GM12878 (cell line): ENCODE results near the gene NRSN1. TPM values are rescaled to one million over a fixed set of nuclear protein-coding genes. Genes with fewer than 3 reads are reported as not detected.

Experiments used
- ATAC-seq: fragments of 200-7000 bp; cut with Tn5 transposase; 3 replicates; pipeline ENCODE4 v1.9.1; 2020; ENCODE audit warnings: mild to moderate bottlenecking, moderate library complexity
- BruUV-seq: library from RNA; stranded (reverse); fragments of 400-500 nt; replicated peaks from 2 replicates; lab custom pipeline; 2021; lab: Mats Ljungman, UMichigan
- CTCF ChIA-PET: fragments of 300-600 bp; sonication (Branson Sonifier 250); formaldehyde crosslinking; extraction: SDS; loops from one replicate; lab custom pipeline; 2021; ENCODE audit warnings: inconsistent platforms; lab: Yijun Ruan, JAX
- POLR2A ChIA-PET: fragments of 350-600 bp; formaldehyde crosslinking; extraction: SDS; loops from one replicate; lab custom pipeline; 2021; ENCODE audit warnings: inconsistent platforms; lab: Charles Lee
- RAD21 ChIA-PET: fragments of 300-600 bp; sonication (Branson Sonifier 250); formaldehyde crosslinking; loops from one replicate; lab custom pipeline; 2023; ENCODE audit warnings: antibody characterized with exemption; ENCODE audit not compliant: unreplicated experiment; lab: Charles Lee
- SMC1A ChIA-PET: fragments of 300-600 bp; sonication (Branson Sonifier 250); formaldehyde crosslinking; loops from one replicate; lab custom pipeline; 2023; ENCODE audit not compliant: unreplicated experiment, uncharacterized antibody; lab: Charles Lee
- DNase-seq: peaks from one replicate; pipeline ENCODE4 v3.0.0-alpha.2; 2011; ENCODE audit warnings: low read depth, low spot score
- FAIRE-seq: peaks from 3 replicates; lab custom pipeline; 2011; peaks lifted over from hg19 to GRCh38; lab: Jason Lieb, UNC
- H2AFZ ChIP-seq: 2 replicates; pipeline ENCODE4 v1.6.0; 2011; ENCODE audit warnings: low read depth, low read length, control low read depth; ENCODE audit not compliant: control insufficient read depth
- H3K27ac ChIP-seq: 2 replicates; pipeline ENCODE4 v1.5.1; 2011; ENCODE audit warnings: control low read depth; ENCODE audit not compliant: control insufficient read depth, insufficient read depth
- H3K27me3 ChIP-seq, 2 experiments: replicated peaks in 1 of 2; 2 replicates each; pipeline versions ENCODE4 v1.6.0 to v1.6.1; 2011; ENCODE audit warnings: low read length in 1 of 2; ENCODE audit not compliant: control insufficient read depth in 2 of 2, insufficient read depth in 2 of 2
- H3K36me3 ChIP-seq, 2 experiments: 2 replicates each; pipeline ENCODE4 v1.5.1; 2011; ENCODE audit warnings: low read length in 1 of 2; ENCODE audit not compliant: control insufficient read depth in 2 of 2, insufficient read depth in 2 of 2
- H3K4me1 ChIP-seq: 2 replicates; pipeline ENCODE4 v1.6.1; 2011; ENCODE audit warnings: mild to moderate bottlenecking, low read length, moderate library complexity, mixed read lengths; ENCODE audit not compliant: control insufficient read depth, insufficient read depth
- H3K4me2 ChIP-seq: 2 replicates; pipeline ENCODE4 v1.6.0; 2011; ENCODE audit warnings: control low read depth; ENCODE audit not compliant: control insufficient read depth, insufficient read depth
- H3K4me3 ChIP-seq: fragments of 200-600 bp; sonication (generic); 2 replicates; pipeline ENCODE4 v1.5.1; 2016
- H3K79me2 ChIP-seq: 2 replicates; pipeline ENCODE4 v1.6.0; 2011; ENCODE audit warnings: low read length; ENCODE audit not compliant: control insufficient read depth, insufficient read depth
- H3K9ac ChIP-seq: 2 replicates; pipeline ENCODE4 v1.8.0; 2011; ENCODE audit warnings: low read length, control low read depth, mixed read lengths; ENCODE audit not compliant: control insufficient read depth, insufficient read depth
- H3K9me3 ChIP-seq: replicated peaks from 3 replicates; pipeline ENCODE4 v1.5.1; 2011; ENCODE audit warnings: mild to moderate bottlenecking, low read length; ENCODE audit not compliant: control insufficient read depth, insufficient read depth
- H4K20me1 ChIP-seq: 2 replicates; pipeline ENCODE4 v1.6.0; 2011; ENCODE audit not compliant: control insufficient read depth, insufficient read depth
- ASH2L ChIP-seq: fragments of 300-600, 200-600 bp; sonication (generic); IDR thresholded peaks from 2 replicates; pipeline ENCODE4 v1.6.1; 2017; ENCODE audit warnings: low read depth, mild to moderate bottlenecking, borderline replicate concordance
- ATF7 ChIP-seq: fragments of 450-650 bp; IDR thresholded peaks from 2 replicates; pipeline ENCODE4 v1.6.1; 2016; ENCODE audit warnings: low read depth, mild to moderate bottlenecking
- BCL3 ChIP-seq: IDR thresholded peaks from 2 replicates; pipeline ENCODE4 v1.6.1; 2011; ENCODE audit warnings: borderline replicate concordance, low read depth, mild to moderate bottlenecking, moderate library complexity, low read length; ENCODE audit not compliant: insufficient read depth, poor library complexity, severe bottlenecking
- CBX3 ChIP-seq: fragments of 200-600 bp; sonication (generic); IDR thresholded peaks from 2 replicates; pipeline ENCODE4 v1.6.1; 2016; ENCODE audit warnings: low read depth, borderline replicate concordance
- CBX5 ChIP-seq: sonication (generic); IDR thresholded peaks from 2 replicates; pipeline ENCODE4 v1.6.1; 2016; ENCODE audit warnings: low read depth, moderate library complexity, mild to moderate bottlenecking, inconsistent platforms
- E4F1 ChIP-seq: fragments of 450-650 bp; IDR thresholded peaks from 2 replicates; pipeline ENCODE4 v1.6.1; 2018; ENCODE audit warnings: borderline replicate concordance, mild to moderate bottlenecking; ENCODE audit not compliant: partially characterized antibody
- HDAC6 ChIP-seq: fragments of 200-600 bp; sonication (generic); IDR thresholded peaks from one replicate; pipeline ENCODE4 v1.8.0; 2017; ENCODE audit warnings: antibody characterized with exemption; ENCODE audit not compliant: unreplicated experiment
- IKZF1 ChIP-seq: fragments of 450-650 bp; conservative IDR thresholded peaks from 2 replicates; pipeline ENCODE4 v1.6.1; 2017; ENCODE audit warnings: antibody characterized with exemption, mild to moderate bottlenecking
- MEF2B ChIP-seq: fragments of 450-650 bp; IDR thresholded peaks from 2 replicates; pipeline ENCODE4 v1.6.1; 2018; ENCODE audit warnings: mild to moderate bottlenecking, moderate library complexity; ENCODE audit not compliant: partially characterized antibody, poor library complexity, severe bottlenecking
- MTA3 ChIP-seq: IDR thresholded peaks from 2 replicates; pipeline ENCODE4 v1.6.1; 2012; ENCODE audit warnings: low read length, inconsistent platforms, borderline replicate concordance
- RAD21 ChIP-seq: IDR thresholded peaks from 2 replicates; pipeline ENCODE4 v1.6.1; 2011; ENCODE audit warnings: mild to moderate bottlenecking, low read depth, low read length, moderate library complexity; ENCODE audit not compliant: insufficient read depth
- RAD51 ChIP-seq: fragments of 450-650 bp; IDR thresholded peaks from 2 replicates; pipeline ENCODE4 v1.6.1; 2016; ENCODE audit warnings: moderate library complexity, mild to moderate bottlenecking, inconsistent platforms
- RB1 ChIP-seq: fragments of 450-650 bp; formaldehyde crosslinking; IDR thresholded peaks from 2 replicates; pipeline ENCODE4 v1.6.1; 2017; ENCODE audit warnings: mild to moderate bottlenecking, borderline replicate concordance
- SREBF1 ChIP-seq: IDR thresholded peaks from 2 replicates; pipeline ENCODE4 v1.6.1; 2012; ENCODE audit warnings: mild to moderate bottlenecking, low read length
- SREBF2 ChIP-seq: IDR thresholded peaks from 2 replicates; pipeline ENCODE4 v1.6.1; 2012; ENCODE audit warnings: mild to moderate bottlenecking, low read length
- TCF7 ChIP-seq: IDR thresholded peaks from 2 replicates; pipeline ENCODE4 v1.6.1; 2014; ENCODE audit warnings: antibody characterized with exemption, borderline replicate concordance
- ZBTB40 ChIP-seq: fragments of 450-650 bp; IDR thresholded peaks from 2 replicates; pipeline ENCODE4 v1.6.1; 2016; ENCODE audit warnings: mild to moderate bottlenecking, moderate library complexity, borderline replicate concordance
- WGBS: methylation state at CpG from one replicate; pipeline ENCODE4 v1.1.6; 2016; ENCODE audit warnings: low lambda C conversion rate; ENCODE audit not compliant: insufficient replicate concordance, insufficient coverage; ENCODE audit errors: missing lambda C conversion rate; 5-methylcytosine and 5-hydroxymethylcytosine counted together
- in situ Hi-C: fragments of 300-500 bp; cut with MboI; formaldehyde crosslinking; loops from 9 replicates; pipeline ENCODE4 v1.14.3; 2018; ENCODE audit warnings: mixed read lengths
- intact Hi-C: fragments of 100-400 bp; cut with micrococcal nuclease; formaldehyde crosslinking; loops from one replicate; pipeline ENCODE4 v1.14.2; 2022; ENCODE audit not compliant: unreplicated experiment
- polyA plus RNA-seq, 11 experiments: library from polyadenylated mRNA; depleted of rRNA in 4 of 11; unstranded in 6 of 11; stranded (reverse) in 5 of 11; fragments of >200 nt; fragmentation: Nextera tagmentation in 4 of 11; fragmentation: Illumina TruSeq in 1 of 11; extraction: Ambion mirVana in 4 of 11; extraction: Trizol in 1 of 11; gene quantifications; 1 replicate in 1 of 11; 2 replicates in 10 of 11; pipeline versions ENCODE4 v1.2.1 to v1.2.3, GENCODE V29; 2011 to 2016; ENCODE audit warnings: inconsistent platforms in 2 of 11, missing spikeins in 2 of 11, low read depth in 1 of 11
- total RNA-seq, 4 experiments: library from RNA; depleted of rRNA in 3 of 4; stranded (reverse); fragments of >200 nt in 3 of 4; fragmentation: Illumina TruSeq in 1 of 4; extraction: Trizol in 1 of 4; gene quantifications; 2 replicates each; pipeline versions ENCODE4 v1.2.1 to v1.2.3, GENCODE V29; 2013 to 2021

Gene NRSN1
- total and polyA plus RNA-seq, 10 of the 15 experiments (the other 5 are each of a cell fraction or from before 2014, with no cell fraction given) = not detected

- no peak for TF ChIP-seq ASH2L
- no peak for TF ChIP-seq CBX3
- TF ChIP-seq BCL3 = no peak
- TF ChIP-seq TCF7 = no peak
- TF ChIP-seq MEF2B = no peak
- TF ChIP-seq HDAC6 = no peak
- no peak for TF ChIP-seq SREBF1
- TF ChIP-seq IKZF1 = no peak
- TF ChIP-seq ATF7 = no peak
- no peak for TF ChIP-seq E4F1
- TF ChIP-seq MTA3 = no peak
- TF ChIP-seq SREBF2 = no peak
- no peak for TF ChIP-seq ZBTB40
- TF ChIP-seq RAD21 = no peak
- TF ChIP-seq RAD51 = no peak
- no peak for TF ChIP-seq RB1
- TF ChIP-seq CBX5 = no peak
- TF ChIP-seq, all 136 proteins: peak for 0
- Histone ChIP-seq H3K9me3 (no peaks in the 10 kb centered on the region), H2AFZ (no peak overlapping the region), H3K9ac (no peak overlapping the region), H3K4me2 (no peak overlapping the region), H3K27ac (no peak overlapping the region), H3K4me1 (no peaks in the 10 kb centered on the region), H4K20me1 (no peaks in the 10 kb centered on the region), H3K27me3 (no peaks in the 10 kb centered on the region; a peak in 1 of 4 replicates), H3K36me3 (no peaks in the 10 kb centered on the region), H3K4me3 (no peak overlapping the region), H3K79me2 (no peaks in the 10 kb centered on the region)
- BruUV-seq = no TSS peak
- CTCF ChIA-PET = no interaction called here
- POLR2A ChIA-PET = no interaction called here
- WGBS = 71% methylated on average over 2 of the region's 2 CpGs
- in situ Hi-C loops = no loop called here
- intact Hi-C loops = no loop called here
- RAD21 ChIA-PET = no interaction called here
- FAIRE-seq = no peak
- no peak for ATAC-seq
- SMC1A ChIA-PET = no interaction called here
- no peak for DNase-seq
Measured at GRCh38 chr6:24194978-24195700, 69.1 kb downstream of the NRSN1 start.
